GM23338 (cell line): ENCODE data around the gene KLRK1. TPM values are rescaled to one million over a fixed set of nuclear protein-coding genes. Genes with fewer than 3 reads are reported as not detected.
A peak's percentile ranks its signal among the peaks of the same experiment; 100 is the strongest.

Experiments
- ATAC-seq: fragments of 200-7000 bp; cut with Tn5 transposase; 3 replicates; pipeline ENCODE4 v1.9.1; 2020
- DNase-seq: peaks from one replicate; pipeline ENCODE4 v3.0.0-alpha.2; 2015; ENCODE audit warnings: low spot score
- H2AFZ ChIP-seq: fragments of 200-600 bp; sonication (generic); 2 replicates; pipeline ENCODE4 v1.8.0; 2016; ENCODE audit warnings: antibody characterized with exemption, mild to moderate bottlenecking, moderate library complexity
- H3F3A ChIP-seq: fragments of 200-600 bp; sonication (generic); replicated peaks from 2 replicates; pipeline ENCODE4 v1.8.0; 2017; ENCODE audit warnings: antibody characterized with exemption, mixed run types, low read depth
- H3K27ac ChIP-seq: fragments of 200-600 bp; sonication (generic); 2 replicates; pipeline ENCODE4 v1.6.1; 2016; ENCODE audit warnings: low read depth
- H3K27me3 ChIP-seq: fragments of 200-600 bp; sonication (generic); 2 replicates; pipeline ENCODE4 v1.8.0; 2016; ENCODE audit warnings: mild to moderate bottlenecking, mixed run types, moderate library complexity; ENCODE audit not compliant: insufficient read depth
- H3K36me3 ChIP-seq: fragments of 200-600 bp; sonication (generic); 2 replicates; pipeline ENCODE4 v1.8.0; 2016; ENCODE audit warnings: mild to moderate bottlenecking; ENCODE audit not compliant: insufficient read depth
- H3K4me1 ChIP-seq: fragments of 200-600 bp; sonication (generic); 2 replicates; pipeline ENCODE4 v1.8.0; 2016; ENCODE audit warnings: mild to moderate bottlenecking, moderate library complexity; ENCODE audit not compliant: insufficient read depth
- H3K4me2 ChIP-seq: fragments of 200-600 bp; sonication (generic); 2 replicates; pipeline ENCODE4 v1.7.1; 2017; ENCODE audit warnings: mixed run types
- H3K4me3 ChIP-seq: fragments of 200-600 bp; sonication (generic); 2 replicates; pipeline ENCODE4 v1.6.1; 2016; ENCODE audit warnings: mixed run types
- H3K79me2 ChIP-seq: fragments of 200-600 bp; sonication (generic); replicated peaks from 2 replicates; pipeline ENCODE4 v1.8.0; 2017; ENCODE audit warnings: mild to moderate bottlenecking; ENCODE audit not compliant: insufficient read depth
- H3K9me2 ChIP-seq: fragments of 200-600 bp; sonication (generic); 2 replicates; pipeline ENCODE4 v1.8.0; 2017; ENCODE audit not compliant: insufficient read depth
- H4K20me1 ChIP-seq: fragments of 200-600 bp; sonication (generic); replicated peaks from 2 replicates; pipeline ENCODE4 v1.8.0; 2017; ENCODE audit warnings: mild to moderate bottlenecking; ENCODE audit not compliant: insufficient read depth
- H3K27ac Mint-ChIP-seq: 2 replicates; pipeline ENCODE4 v1.8.0; 2020; ENCODE audit warnings: inconsistent platforms, mild to moderate bottlenecking, moderate library complexity, mixed read lengths
- H3K27me3 Mint-ChIP-seq: 3 replicates; pipeline ENCODE4 v1.8.0; 2022; ENCODE audit warnings: low read depth, mild to moderate bottlenecking, moderate library complexity, mixed read lengths, inconsistent platforms; ENCODE audit not compliant: insufficient read depth, poor library complexity
- H3K36me3 Mint-ChIP-seq: 3 replicates; pipeline ENCODE4 v1.8.0; 2021; ENCODE audit warnings: low read depth, mild to moderate bottlenecking, inconsistent platforms, moderate library complexity, mixed read lengths
- H3K4me1 Mint-ChIP-seq: 3 replicates; pipeline ENCODE4 v1.8.0; 2020; ENCODE audit warnings: mild to moderate bottlenecking, inconsistent platforms, mixed read lengths
- H3K4me3 Mint-ChIP-seq: 3 replicates; pipeline ENCODE4 v1.8.0; 2021; ENCODE audit warnings: moderate library complexity, mild to moderate bottlenecking, inconsistent platforms, mixed read lengths
- H3K9me3 Mint-ChIP-seq: 3 replicates; pipeline ENCODE4 v1.8.0; 2020; ENCODE audit warnings: moderate library complexity, mild to moderate bottlenecking, inconsistent platforms, mixed read lengths
- CTCF ChIP-seq, 2 experiments: fragments of 200-600 bp in 1 of 2; sonication (generic) in 1 of 2; conservative IDR thresholded peaks; 2 replicates each; pipeline versions ENCODE4 v1.5.1 to v1.6.1; 2016 to 2017; ENCODE audit warnings: antibody characterized with exemption in 2 of 2, low read depth in 2 of 2, mild to moderate bottlenecking in 2 of 2, moderate library complexity in 1 of 2
- EZH2 ChIP-seq: fragments of 200-600 bp; sonication (generic); IDR thresholded peaks from one replicate; pipeline ENCODE4 v1.8.0; 2017; ENCODE audit warnings: antibody characterized with exemption, mild to moderate bottlenecking, low read depth; ENCODE audit not compliant: unreplicated experiment
- EZH2phosphoT487 ChIP-seq: fragments of 200-600 bp; sonication (generic); IDR thresholded peaks from one replicate; pipeline ENCODE4 v1.8.1; 2018; ENCODE audit warnings: antibody characterized with exemption; ENCODE audit not compliant: unreplicated experiment
- JUNB ChIP-seq: IDR thresholded peaks from one replicate; pipeline ENCODE4 v1.6.1; 2016; ENCODE audit warnings: antibody characterized with exemption; ENCODE audit not compliant: unreplicated experiment
- REST ChIP-seq: IDR thresholded peaks from one replicate; pipeline ENCODE4 v1.6.1; 2018; ENCODE audit warnings: antibody characterized with exemption; ENCODE audit not compliant: unreplicated experiment
- ZNF462 ChIP-seq: fragments of 250-450 bp; sonication (Bioruptor Pico); IDR thresholded peaks from 2 replicates; pipeline ENCODE4 v1.5.0; 2020; ENCODE audit warnings: mild to moderate bottlenecking, moderate library complexity
- polyA plus RNA-seq: library from polyadenylated mRNA; unstranded; fragments of >200 nt; fragmentation: Nextera tagmentation; extraction: Ambion mirVana; gene quantifications from 2 replicates; pipeline ENCODE4 v1.2.1, GENCODE V29; 2016
- total RNA-seq: library from RNA; depleted of rRNA; stranded (reverse); fragments of >200 nt; shearing (Covaris generic); gene quantifications from 2 replicates; pipeline ENCODE4 v1.2.3, GENCODE V29; 2014

KLRK1 gene
- total and polyA plus RNA-seq, 2 experiments from 2014 or later: not detected

- Mint-ChIP-seq H3K36me3 (peaks cover 17% of the 10 kb centered on the region), H3K4me1 (peaks cover 30% of the 10 kb centered on the region), H3K27me3 (peaks cover 5% of the 10 kb centered on the region), H3K9me3 (peaks cover 21% of the 10 kb centered on the region), H3K4me3 (no peak overlapping the region), H3K27ac (no peak overlapping the region)
- Histone ChIP-seq H3K79me2 (no peaks in the 10 kb centered on the region), H3K27ac (peak overlapping the region; percentile 61), H3K4me2 (peak overlapping the region; percentile 86), H3F3A (no peaks in the 10 kb centered on the region), H2AFZ (peak overlapping the region; percentile 74; the same call in 1 of the 2 replicates), H3K4me3 (peak overlapping the region; percentile 58), H3K4me1 (peaks cover 43% of the 10 kb centered on the region), H4K20me1 (no peaks in the 10 kb centered on the region), H3K36me3 (no peaks in the 10 kb centered on the region), H3K27me3 (no peaks in the 10 kb centered on the region), H3K9me2 (no peaks in the 10 kb centered on the region)
- ATAC-seq: peak; percentile 62
- no peak for TF ChIP-seq REST
- DNase-seq: peak; percentile 94
Measured at GRCh38 chr12:10364815-10365622, 24.8 kb downstream of the KLRK1 start.

DNA sequence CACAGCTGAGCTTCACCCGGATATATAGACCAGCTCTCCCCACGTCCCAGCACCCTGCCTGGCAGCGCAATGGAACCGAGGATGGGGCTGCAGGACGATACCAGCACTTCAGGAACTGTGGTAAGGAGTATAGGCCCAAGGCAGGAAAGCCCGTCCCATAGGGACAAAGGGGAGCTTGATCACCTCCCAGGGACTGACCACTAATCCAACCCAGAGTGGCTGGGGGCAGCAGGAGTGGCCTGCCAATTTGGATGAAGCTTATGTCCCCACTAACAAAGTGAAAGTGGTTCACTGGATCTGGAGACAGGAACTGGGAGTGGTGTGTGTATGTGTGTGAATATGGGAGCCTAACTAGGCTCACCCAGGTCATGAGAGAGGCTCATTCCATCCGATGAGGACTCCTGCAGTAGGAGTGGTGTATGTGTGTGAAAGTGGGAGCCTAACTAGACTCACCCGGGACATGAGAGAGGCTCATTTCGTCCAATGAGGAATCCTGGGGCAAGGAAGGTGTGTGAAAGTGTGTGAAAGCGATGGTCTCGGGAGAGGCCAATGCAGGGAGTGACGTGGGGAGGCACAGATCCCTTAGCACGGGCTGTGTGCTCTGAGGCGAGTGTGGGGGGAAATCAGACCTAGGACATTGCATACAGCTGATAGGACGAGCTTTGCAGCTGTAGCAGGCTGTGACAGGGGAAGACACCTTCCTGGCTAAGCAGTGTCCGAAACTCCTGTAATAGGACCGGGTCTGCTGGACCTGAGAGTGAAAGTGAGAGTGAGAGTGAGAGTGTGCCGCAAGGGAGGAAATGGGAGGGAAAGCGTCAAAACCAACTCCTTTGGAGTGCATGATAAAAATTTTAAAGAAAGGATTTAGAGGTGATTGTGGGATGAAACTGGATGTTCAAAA lies 25.7 kb downstream of the KLRK1 start:
- Histone ChIP-seq H4K20me1 (no peaks in the 10 kb centered on the region), H2AFZ (peak overlapping the region; percentile 74), H3F3A (no peaks in the 10 kb centered on the region), H3K36me3 (no peaks in the 10 kb centered on the region), H3K4me3 (peak overlapping the region; percentile 58), H3K27ac (peak overlapping the region; percentile 61), H3K79me2 (no peaks in the 10 kb centered on the region), H3K27me3 (no peaks in the 10 kb centered on the region), H3K4me2 (peak overlapping the region; percentile 86), H3K9me2 (no peaks in the 10 kb centered on the region), H3K4me1 (peaks cover 47% of the 10 kb centered on the region)
- no peak overlapping the region for H3K4me3 Mint-ChIP-seq
- ATAC-seq (peak; percentile 41), DNase-seq (no peak)
- H3K27me3 Mint-ChIP-seq: peaks cover 5% of the 10 kb centered on the region
- peaks cover 21% of the 10 kb centered on the region for H3K36me3 Mint-ChIP-seq
- H3K27ac Mint-ChIP-seq: no peak overlapping the region
- peaks cover 31% of the 10 kb centered on the region for H3K4me1 Mint-ChIP-seq
- peaks cover 21% of the 10 kb centered on the region for H3K9me3 Mint-ChIP-seq
- no peak for TF ChIP-seq ZNF462 (CRISPR knock-in tag)
- TF ChIP-seq CTCF (conservative IDR thresholded peaks at IDR 0.05; ENCODE audit: low read depth in 2 of 2): no peak
- no peak for TF ChIP-seq EZH2phosphoT487
- TF ChIP-seq EZH2: no peak
- no peak for TF ChIP-seq JUNB
